ENCODE results near the gene RIPPLY1.
"Not testable (repeated sequence)": the region's sequence is repeated elsewhere in the genome, so short reads cannot be mapped to it uniquely, and the experiment has no call there.

Gene RIPPLY1

DNA sequence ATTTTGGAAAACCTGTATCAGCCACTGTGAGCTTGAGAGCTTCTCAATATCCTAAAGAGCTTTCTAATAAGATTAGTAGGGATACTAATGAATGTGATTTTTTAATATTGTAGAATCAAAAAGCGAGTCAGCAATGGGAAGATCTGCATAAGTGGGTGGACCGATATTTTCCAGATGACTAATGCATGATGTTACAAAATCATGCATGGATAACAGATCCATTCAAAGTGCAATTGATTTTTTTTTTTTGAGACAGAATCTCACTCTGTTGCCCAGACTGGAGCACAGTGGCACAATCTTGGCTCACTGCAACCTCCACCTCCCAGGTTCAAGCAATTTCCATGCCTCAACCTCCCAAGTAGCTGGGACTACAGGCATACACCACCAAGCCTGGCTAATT is 9.7 kb upstream of the RIPPLY1 start:
- no peak for DNase-seq (ENCODE audit: low read depth)

DNA sequence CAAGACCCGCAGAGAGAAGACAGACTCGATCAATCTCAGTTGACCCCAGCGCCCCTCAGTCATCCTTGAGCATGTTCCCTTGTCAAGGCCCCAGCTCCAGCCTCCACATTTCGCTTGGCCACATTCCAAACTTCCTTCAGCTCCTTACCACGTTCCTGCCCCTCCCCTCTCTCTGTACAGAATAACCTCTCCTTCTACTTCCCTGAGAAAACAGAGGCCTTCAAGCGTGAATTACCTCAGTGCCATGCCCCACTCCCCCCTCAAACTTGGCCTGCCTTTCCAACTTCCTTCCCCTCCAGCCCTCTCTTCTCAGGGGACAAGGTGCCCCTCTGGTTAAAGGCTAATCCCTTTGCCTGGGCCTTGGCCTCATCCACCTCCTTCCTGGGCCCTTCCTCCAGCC is 3.2 kb upstream of the RIPPLY1 start:
- DNase-seq (ENCODE audit: low read depth), result no peak

DNA sequence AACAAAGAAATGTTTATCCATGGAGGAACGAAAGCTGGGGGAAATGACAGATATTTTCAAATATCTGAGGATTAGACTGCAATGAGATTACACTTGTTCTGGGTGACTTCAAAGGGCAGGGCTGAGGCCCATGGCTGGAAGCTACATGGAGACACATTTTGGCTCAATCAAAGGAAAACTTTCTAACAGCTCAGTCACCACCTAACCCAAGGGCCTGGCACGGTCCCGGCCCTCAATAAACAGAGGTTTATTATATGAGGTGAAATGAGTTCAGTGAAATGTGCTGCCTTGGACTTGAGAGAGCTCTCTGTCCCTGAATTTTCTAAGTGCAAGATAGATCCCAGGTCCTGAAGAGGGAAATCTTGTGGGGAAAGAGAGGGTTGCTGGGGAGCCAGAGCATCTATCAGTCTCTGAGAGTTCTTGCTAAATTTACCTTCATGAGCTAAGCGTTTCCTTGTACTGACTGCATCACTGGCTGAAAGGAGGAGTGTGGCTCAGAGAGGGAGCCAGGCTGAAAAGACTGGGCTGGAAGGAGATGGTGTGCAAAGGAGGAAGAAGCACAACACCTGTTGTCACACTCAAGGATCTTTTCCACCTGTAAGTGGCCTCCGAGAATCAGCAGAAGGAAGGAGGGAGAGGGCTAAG is 2.0 kb upstream of the RIPPLY1 start:
- DNase-seq (ENCODE audit: low read depth), result no peak

DNA sequence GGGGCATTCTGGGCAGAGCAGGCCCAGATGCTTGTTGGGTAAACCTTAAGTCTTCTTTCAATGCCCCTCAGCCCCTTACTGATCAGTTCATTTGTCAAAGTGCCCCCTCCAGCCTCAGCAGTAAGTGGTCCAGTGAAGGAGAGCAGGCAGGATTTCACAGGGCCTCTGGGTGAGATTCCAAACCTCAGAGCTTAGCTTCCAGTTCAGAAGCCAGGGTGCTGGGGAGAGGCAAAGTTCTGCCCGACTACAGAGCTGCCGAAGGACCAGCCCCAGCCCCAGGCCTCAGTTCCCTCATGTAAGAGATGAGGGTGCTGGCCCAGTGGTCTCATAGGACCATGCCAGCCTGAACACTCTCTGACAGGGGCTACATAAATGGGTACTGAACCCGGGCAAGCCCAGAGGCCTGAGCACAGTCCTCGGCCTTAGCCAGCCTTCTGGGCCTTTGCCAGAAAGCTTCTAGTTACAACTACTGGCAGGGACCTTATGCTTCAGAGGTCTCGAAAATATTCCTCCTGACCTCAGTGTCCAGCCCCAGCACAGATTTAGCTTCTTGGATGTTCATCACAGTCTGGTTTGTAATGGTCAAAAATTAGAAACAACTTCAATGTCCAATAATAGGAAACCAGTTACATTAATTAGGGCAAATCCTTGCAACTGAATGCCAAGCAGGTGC is 851 bp upstream of the RIPPLY1 start:
- DNase-seq (ENCODE audit: low read depth), result no peak

DNA sequence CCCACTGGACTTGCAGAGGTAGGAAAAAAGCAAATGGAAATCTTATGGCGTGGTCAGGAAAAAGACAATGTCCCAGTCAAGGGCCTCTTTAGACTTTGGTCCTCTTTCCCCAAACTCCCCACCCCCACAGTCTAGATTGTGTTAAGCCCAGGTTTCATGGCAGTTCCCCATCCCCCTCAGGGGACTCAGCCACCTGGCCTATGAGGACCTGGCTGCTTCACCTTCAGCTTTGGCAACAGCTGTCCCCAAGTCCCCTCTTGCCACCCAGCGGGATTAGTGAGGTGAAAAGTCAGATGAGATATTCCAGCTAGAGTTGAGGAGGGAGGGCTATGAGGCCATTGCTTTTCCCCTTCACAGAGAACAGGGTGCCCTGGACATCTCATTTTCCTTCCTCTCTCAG is 457 bp downstream of the RIPPLY1 start:
- no peak for DNase-seq (ENCODE audit: low read depth)

DNA sequence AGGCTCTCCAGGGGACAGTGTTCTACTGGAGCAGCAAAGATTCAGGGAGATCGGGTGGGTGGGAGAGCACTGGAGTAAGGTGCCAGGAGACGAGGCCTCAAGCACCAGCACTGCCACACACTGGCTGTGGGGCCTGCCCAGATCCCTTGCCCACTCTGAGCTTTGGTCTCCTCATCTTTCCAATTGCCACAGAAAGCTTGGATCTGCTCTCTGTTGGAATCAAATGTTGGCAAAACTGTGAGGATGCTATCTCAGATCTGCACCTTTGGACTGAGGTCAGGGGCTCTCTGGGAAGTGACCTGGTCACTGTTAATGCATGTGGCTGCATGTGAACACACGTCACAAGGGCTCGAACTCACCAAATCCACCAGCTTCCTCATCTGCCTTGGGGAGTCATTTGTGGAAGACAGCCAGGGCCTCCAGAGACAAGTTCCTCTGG is 1.3 kb downstream of the RIPPLY1 start:
- DNase-seq (ENCODE audit: low read depth), result no peak

DNA sequence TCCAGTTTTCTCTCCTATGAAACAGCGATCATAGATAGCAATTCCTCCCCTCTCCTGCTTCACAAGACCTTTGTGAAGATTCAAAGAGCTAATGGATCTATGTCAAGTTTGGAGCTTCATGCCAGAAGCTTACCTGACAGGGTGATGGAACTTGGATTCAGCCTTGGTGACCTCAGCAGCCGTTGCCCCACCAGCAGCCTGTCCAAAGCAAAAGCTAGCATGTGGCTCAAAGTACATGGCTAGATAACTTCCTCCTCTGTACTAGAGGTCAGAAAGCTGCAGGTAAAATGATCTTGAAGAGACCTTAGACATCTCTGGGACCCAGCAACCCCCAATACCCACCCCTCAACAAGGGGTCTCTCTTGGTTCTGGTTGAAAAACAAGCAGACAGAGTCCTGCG is 1.8 kb downstream of the RIPPLY1 start:
- no peak for DNase-seq (ENCODE audit: low read depth)

DNA sequence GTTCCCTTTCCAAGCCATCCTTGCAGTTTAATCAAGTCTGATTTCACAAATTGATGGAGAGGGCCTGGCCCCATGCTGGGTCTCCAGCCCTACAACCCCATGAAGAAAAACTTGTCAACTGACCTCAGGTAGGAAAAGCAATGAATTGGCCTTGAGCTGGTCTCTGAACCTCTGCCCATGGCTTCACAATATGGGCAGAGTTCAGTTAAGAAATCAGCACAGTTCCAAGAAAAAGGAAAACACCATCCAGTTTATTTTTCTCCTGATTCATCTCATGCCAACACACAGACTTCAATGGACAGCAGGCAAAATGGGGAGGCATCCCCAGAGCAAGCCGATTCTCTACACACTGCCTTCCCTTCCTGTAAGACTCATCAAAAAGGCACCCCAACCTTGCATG is 3.3 kb downstream of the RIPPLY1 start:
- no peak for DNase-seq (ENCODE audit: low read depth)

DNA sequence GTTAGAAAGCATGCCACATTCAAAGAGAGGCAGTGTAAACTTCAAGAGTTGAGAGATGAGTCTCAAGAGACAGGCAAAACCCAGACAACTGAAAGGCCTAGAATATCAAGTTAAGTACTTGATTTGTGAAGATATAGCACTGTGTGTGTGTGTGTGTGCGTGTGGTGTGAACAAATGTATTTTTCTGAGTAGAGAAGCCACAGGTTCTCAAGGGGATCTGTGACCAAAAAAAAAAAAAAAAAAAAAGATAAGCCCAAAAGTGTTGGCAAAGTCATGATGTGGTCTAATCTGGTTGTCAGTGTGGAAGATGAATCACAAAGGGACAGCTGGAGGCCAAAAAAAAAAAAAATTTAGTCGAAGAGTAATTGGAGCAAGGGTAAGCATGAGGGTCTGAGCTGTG is 3.9 kb downstream of the RIPPLY1 start:
- DNase-seq (ENCODE audit: low read depth), result no peak

DNA sequence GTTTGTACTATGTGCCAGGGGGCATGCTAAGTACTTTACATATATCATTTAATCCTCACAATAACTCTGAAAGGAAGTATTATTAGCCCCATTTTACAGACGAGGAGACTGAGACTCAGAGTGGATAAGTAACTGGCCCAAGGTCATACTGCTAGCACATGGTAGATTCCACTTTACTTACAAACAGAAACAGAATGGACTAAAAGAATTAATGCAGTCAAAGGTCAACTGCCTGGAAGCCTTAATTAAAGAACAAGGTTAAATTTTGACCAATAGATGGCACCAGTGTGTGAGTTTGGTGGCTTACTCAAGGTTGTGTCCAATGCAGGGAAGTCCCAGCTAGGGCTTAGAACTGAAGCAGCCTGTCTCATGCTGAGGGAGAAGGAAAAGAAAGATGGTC is 4.7 kb downstream of the RIPPLY1 start:
- DNase-seq (ENCODE audit: low read depth), result no peak

DNA sequence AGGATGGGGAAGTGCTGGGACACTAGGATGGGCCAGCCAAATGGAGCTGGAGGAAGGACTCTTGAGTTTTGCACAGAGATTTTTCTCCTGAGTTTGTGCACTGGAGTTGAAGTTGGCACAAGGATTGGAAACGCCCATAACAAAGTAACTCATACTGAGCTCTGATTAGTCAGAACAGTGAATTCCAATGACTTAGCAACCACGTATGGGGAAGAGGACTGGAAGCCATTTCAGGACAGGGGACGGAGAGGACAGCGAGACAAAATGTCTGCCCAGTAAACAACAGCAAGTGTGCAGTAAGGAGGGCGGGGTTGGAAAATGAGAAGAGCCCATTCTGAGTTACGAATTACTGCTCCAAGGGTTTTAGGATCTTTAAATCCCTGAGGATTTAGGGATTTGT is 5.9 kb downstream of the RIPPLY1 start:
- DNase-seq (ENCODE audit: low read depth), result no peak

DNA sequence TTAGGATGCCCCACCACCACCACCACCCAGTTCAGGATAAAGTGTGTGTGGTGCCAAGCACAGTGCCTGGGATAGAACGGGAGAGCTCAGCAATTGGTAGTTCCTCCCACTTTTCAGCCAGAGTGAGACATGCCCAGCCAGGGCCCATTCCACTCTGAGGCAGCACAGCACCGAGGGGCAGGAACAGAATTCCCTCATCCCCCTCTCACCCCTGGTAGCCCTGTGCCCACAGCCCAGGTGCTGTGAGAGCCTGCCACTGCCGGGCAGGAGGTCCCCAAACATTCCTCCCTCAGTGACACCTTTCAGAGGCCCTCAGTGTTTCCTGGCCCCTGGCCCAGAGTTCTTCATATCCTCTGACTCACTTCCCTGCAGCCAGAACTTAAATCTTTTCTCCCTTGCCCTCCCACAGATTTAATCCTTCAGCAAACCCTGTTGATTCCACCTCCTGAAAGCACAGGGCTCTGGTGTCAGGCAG is 8.1 kb downstream of the RIPPLY1 start:
- DNase-seq (ENCODE audit: low read depth), result no peak

DNA sequence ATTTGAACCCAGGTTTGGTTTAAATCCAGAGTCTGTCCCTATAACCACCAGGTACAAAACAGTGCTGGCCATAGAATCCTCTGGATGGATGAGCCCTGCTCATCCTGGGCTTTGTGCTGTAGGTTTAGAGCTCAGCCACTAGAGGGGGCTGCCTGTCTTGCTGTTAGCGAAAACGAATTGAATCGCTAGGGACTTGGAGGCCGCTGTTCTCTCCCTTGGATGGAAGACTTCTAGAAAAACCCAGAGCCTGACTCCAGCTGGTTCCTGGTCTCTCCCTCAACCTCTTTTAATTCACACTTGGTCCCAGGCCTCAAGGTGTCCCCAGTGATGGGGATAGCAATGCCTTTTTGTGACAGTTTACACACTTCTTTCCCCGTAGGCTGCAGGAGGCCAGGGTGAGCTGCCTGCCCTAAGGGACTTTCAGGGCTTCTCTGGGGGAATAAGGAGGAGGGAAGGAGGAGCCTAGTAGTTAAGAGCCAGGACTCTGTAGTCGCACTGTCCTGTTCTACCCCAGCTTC is 8.7 kb downstream of the RIPPLY1 start:
- DNase-seq (ENCODE audit: low read depth), result peak; percentile 32

DNA sequence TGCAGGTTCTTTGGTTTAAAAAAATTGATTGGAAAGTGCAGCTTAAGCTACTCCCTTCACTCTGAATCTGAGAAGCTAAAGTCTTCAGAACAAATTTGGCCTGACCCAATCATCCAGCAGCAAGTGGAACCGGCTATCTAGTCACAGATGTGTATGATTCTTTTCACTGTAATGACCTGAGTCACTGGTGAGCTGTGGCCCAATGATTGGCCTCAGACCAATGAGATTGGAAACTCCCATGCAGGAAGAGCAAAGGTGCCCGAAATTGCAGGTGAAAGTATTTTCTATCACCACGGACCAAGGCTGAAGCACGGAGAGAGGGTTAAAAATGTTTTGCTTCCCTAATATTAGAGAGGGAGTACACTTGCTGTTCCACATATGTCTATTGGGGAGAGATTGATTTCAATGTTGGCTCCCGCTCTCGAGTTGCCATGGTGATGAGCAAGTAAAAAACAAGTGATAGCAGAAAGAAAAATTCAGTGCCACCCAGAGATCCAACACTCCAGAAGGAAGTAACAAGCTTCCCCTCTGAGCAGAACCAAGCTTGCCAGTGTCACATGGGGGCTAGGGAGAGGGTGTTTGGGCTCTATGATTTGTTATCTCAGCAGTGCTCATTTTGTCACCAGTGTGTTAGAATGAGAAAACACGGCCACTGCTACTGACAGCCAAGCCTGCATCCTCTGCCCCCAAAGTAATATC is 11.2 kb downstream of the RIPPLY1 start:
- DNase-seq (ENCODE audit: low read depth), result no peak

DNA sequence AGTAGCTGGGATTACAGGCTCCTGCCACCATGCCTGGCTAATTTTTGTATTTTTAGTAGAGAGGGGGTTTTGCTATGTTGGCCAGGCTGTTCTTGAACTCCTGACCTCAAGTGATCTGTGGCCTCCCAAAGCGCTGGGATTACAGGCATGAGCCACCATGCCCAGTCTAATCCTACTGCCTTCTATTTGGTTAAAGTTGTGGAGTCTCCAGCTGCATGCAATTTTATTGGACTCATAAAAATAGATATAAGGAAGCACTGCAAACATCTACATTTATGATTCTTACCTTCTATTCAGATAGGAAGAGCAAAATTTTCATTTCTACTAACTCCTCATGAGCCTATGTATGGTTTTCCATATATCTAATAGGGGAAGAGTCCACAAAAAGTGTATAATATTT is 13.7 kb downstream of the RIPPLY1 start:
- DNase-seq (ENCODE audit: low read depth), result no peak

DNA sequence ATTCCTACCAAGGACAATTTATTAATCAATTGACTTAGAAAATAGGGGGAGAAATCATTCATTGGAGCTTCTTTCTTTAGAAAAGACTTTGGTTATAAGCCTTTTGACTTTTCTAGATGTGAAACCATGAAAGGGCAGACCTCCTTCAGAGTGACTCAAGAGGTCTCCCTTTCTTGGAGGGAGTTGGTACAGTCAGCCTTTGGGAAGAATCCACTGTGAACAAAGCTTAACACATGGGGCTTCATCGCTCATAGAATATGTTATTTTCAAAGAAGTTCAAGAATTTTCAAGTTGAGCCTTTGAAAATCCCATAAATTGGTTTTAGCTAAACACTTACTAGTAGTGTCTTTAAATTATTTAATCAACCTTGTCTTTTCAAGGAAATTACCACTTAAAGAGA is 28.0 kb downstream of the RIPPLY1 start:
- DNase-seq (ENCODE audit: low read depth), result no peak

DNA sequence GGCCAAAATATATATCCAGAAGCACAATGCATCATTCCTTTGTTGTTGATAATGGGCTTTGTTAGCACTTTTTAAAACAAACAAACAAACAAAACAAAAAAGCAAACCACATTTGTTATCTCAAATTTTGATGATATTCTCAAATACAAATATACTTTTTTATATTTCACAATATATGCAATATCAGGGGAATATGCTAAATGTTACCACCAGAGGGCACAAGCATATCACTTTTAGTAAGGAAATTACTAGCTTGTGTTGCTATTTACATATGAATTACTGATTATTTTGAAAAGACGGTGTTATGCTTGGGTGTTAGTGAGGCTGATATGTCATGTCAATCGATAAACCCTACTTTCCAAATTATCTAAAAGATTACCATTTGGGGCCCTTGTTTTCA is 29.1 kb downstream of the RIPPLY1 start:
- DNase-seq (ENCODE audit: low read depth), result no peak

DNA sequence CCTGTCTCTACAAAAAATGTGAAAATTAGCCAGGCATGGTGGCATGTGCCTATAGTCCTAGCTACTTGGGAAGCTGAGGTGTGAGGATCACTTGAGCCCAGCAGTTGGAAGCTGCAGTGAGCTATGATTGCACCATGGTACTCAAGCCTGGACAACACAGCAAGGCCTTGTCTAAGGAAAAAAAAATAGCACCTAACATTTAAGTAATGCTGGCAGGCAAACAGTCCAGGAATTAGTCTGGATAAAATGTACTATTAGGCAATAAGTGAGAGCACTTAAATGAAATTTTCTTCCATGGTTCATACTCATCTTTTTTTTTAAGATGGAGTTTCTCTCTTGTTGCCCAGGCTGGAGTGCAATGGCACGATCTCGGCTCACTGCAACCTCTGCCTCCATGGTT is 30.3 kb downstream of the RIPPLY1 start:
- not testable (repeated sequence) for DNase-seq (ENCODE audit: low read depth)

DNA sequence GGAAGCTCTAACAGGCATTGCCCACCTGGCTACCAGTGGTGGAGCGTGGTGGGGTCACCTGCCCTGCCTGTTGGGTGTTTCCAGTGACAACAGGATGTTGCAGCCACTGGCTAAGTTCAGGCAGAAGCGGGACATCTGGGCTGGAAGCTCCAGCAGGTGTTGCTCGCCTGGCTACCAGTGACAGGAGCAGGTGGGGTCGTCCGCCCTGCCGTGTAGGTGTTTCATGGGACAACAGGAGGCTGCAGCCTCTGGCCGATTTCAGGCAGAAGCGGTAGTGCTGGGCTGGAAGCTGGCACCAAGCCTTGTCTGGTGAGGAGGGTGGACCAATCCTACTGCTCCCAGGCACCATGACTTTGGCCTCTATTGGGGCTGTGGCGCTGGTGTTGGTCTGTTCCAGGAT is 39.4 kb downstream of the RIPPLY1 start:
- DNase-seq (ENCODE audit: low read depth), result no peak

DNA sequence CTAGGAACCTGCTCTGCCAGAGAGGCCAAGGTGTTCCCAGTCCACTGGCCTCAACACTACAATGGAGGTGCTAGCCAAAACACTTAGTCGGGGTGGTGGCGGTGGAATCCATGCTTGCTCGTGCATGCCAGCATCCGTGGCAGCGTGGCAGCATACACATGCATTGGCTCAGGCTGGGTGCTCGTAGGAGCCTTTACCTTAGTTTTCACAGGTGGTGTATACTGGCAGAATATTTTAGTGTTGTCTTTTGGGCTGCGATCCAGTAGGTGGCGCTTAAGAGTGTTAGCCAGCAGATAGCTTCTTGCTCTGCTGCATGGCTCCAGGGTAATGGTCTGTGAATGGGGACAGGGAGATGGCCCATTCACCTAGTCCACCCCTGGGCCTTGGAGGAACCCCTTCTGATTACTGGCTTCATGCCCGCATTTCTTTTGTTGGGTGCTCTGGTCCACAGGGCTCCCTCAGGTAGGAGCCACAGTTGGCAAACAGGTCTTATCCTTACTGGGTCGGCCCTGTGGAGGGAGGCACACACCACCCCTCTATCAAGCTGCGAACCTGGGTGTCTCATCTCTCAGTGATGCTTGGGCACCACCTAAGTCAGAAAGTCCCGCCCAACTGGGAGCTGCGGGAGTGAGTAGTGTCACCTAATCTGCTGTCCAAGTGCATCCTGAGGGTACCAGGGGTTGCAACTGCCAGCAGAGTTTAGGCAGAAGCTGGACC is 40.0 kb downstream of the RIPPLY1 start:
- peak; percentile 2 for DNase-seq (ENCODE audit: low read depth)

All from T follicular helper cell (primary cell).